Breast epithelium (tissue), 4 donors: Measurements from ENCODE around the gene SIX3. TPM values are rescaled to one million over a fixed set of nuclear protein-coding genes. Genes with fewer than 3 reads are reported as not detected.

Experiments
- DNase-seq, 2 donors: peaks; one replicate each; pipeline ENCODE4 v3.0.0-alpha.2; 2019; ENCODE audit warnings: low spot score in 2 of 2
- H3K27ac ChIP-seq, 2 donors: fragments of 200-600 bp; sonication (generic) in 1 of 2; one replicate each; pipeline ENCODE4 v1.5.1; 2016 to 2019; ENCODE audit warnings: mild to moderate bottlenecking in 1 of 2
- H3K27me3 ChIP-seq, 2 donors: fragments of 200-600 bp; sonication (generic) in 1 of 2; one replicate each; pipeline versions ENCODE4 v1.5.1 to v1.6.0; 2017 to 2019; ENCODE audit warnings: control low read depth in 1 of 2, mild to moderate bottlenecking in 1 of 2
- H3K36me3 ChIP-seq: fragments of 200-600 bp; one replicate; pipeline ENCODE4 v1.5.1; 2019
- H3K4me1 ChIP-seq, 2 donors: fragments of 200-600 bp; sonication (generic); one replicate each; pipeline ENCODE4 v1.5.1; 2016 to 2019; ENCODE audit warnings: control low read depth in 1 of 2
- H3K4me3 ChIP-seq, 3 donors: fragments of 200-600 bp; sonication (generic); 1 replicate in 2 of 3; 2 replicates in 1 of 3; pipeline ENCODE4 v1.5.1; 2016 to 2019; ENCODE audit warnings: mild to moderate bottlenecking in 3 of 3, moderate library complexity in 2 of 3
- H3K9me3 ChIP-seq, 2 donors: fragments of 200-600 bp; sonication (generic) in 1 of 2; one replicate each; pipeline ENCODE4 v1.5.1; 2016 to 2019; ENCODE audit warnings: control low read depth in 1 of 2
- CTCF ChIP-seq, 3 donors: fragments of 450-650 bp; IDR thresholded peaks; one replicate each; pipeline ENCODE4 v1.5.1; 2016 to 2017; ENCODE audit warnings: antibody characterized with exemption in 3 of 3, mild to moderate bottlenecking in 3 of 3, moderate library complexity in 3 of 3
- POLR2A ChIP-seq: fragments of 450-650 bp; IDR thresholded peaks from one replicate; pipeline ENCODE4 v1.6.1; 2016; ENCODE audit warnings: antibody characterized with exemption, mild to moderate bottlenecking, moderate library complexity
- POLR2AphosphoS5 ChIP-seq, 3 donors: sonication (generic); formaldehyde crosslinking; IDR thresholded peaks; one replicate each; pipeline ENCODE4 v1.6.1; 2017; ENCODE audit warnings: antibody characterized with exemption in 3 of 3
- intact Hi-C: fragments of 100-400 bp; cut with DNase I; formaldehyde crosslinking; loops from one replicate; pipeline ENCODE4 v1.15.1; 2023; ENCODE audit warnings: low total_unique reads
- total RNA-seq, 3 donors: library from RNA; depleted of rRNA; stranded (reverse); fragments of >200 nt; gene quantifications; one replicate each; pipeline ENCODE4 v1.1.0, GENCODE V29; 2016

Gene SIX3
- total RNA-seq, 3 donors from 2014 or later: not detected

DNA sequence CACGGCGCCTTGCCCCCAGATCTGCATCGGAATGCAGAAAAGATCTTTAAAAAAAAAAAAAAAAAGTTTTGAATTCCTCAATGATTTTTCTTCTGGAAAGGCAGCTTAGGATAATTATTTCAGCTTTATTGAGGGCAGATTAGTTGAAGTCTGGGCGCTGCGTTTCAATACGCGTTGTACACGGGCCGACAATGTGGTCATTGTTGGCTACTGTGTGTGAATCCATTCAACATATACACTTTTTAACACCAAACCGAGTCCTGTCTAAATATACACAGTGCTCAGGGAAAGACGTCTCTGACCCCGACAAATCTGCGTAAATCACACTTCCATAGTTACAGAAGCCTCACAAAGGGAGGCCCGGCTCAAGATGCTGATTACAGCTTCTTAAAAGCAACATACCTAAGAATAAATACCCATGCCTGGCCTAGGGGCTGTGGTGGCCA is 1.4 kb upstream of the SIX3 start:
- Histone ChIP-seq H3K36me3 (no peaks in the 10 kb centered on the region), H3K4me1 (peaks cover 4 to 16% of the 10 kb centered on the region in 2 donors), H3K27ac (no peak overlapping the region), H3K27me3 (peaks cover 4 to 94% of the 10 kb centered on the region in 2 donors), H3K9me3 (no peaks in the 10 kb centered on the region), H3K4me3 (no peak overlapping the region)
- intact Hi-C loops: no loop called here
- peak in 1 of 2 donors; percentile 14 for DNase-seq
- TF ChIP-seq CTCF (IDR thresholded peaks at IDR 0.05): no peak
- no peak for TF ChIP-seq POLR2A
- no peak for TF ChIP-seq POLR2AphosphoS5 (IDR thresholded peaks at IDR 0.05)

DNA sequence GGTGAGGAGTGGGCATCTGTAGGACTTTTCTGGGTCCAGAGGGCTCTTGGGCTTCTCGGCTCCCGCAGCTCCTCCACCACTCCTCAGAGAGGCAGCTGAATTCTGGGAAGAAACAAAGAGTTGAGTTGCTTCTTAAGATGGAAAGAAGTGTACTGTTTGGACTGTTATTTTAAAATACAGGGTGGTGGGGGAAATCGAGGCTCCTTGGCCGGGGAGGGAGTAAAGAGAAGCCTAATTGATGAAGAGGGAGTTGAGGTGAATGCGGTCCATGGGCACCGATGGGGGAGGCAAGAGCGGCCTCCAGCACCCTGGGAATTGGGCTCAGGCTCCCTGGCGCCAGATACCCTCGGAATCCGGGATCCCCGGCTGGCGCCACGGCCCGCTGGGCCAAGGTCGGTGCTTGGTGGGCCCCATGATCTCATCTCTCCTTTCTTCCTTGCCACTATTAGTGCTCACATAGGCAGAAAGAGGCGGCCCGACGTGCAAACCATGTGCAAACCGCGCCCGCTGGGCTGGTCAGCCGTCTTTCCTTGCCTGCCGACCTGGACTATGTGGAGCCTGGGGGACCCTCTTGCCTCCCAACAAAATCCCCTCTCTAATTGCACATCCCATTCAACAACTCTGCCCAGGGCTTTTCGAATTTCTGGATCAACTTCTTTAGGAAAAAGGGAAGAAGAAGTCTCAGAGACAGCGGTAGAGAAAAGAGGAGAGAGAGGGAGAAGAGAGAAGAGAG is 604 bp upstream of the SIX3 start:
- intact Hi-C loops: no loop called here

GRCh38 chr2:44942304-44943030 is 965 bp downstream of the SIX3 start:
- TF ChIP-seq CTCF (IDR thresholded peaks at IDR 0.05): no peak
- TF ChIP-seq POLR2A: no peak
- TF ChIP-seq POLR2AphosphoS5 (IDR thresholded peaks at IDR 0.05): no peak
- Histone ChIP-seq H3K4me1 (peaks cover 4 to 16% of the 10 kb centered on the region in 2 donors), H3K27me3 (peaks cover 4 to 70% of the 10 kb centered on the region in 2 donors), H3K36me3 (no peaks in the 10 kb centered on the region), H3K4me3 (peak overlapping the region; percentile 13 to 65 (median 41)), H3K27ac (no peak overlapping the region), H3K9me3 (no peaks in the 10 kb centered on the region)
- intact Hi-C loops: no loop called here
- DNase-seq: no peak

More for the DNA sequence above, 604 bp upstream of the SIX3 start:
- Histone ChIP-seq H3K36me3 (no peaks in the 10 kb centered on the region), H3K27me3 (peaks cover 4 to 86% of the 10 kb centered on the region in 2 donors), H3K4me3 (peak overlapping the region; percentile 30 to 65 (median 41)), H3K9me3 (no peaks in the 10 kb centered on the region), H3K27ac (no peak overlapping the region), H3K4me1 (peaks cover 4 to 16% of the 10 kb centered on the region in 2 donors)
- DNase-seq: no peak
- TF ChIP-seq POLR2A (no peak), CTCF (IDR thresholded peaks at IDR 0.05) (no peak), POLR2AphosphoS5 (IDR thresholded peaks at IDR 0.05) (no peak)

- peak overlapping the region in 2 of 3 donors; percentile 41 to 65 for H3K4me3 ChIP-seq
- H3K27me3 ChIP-seq: peaks cover 0 to 68% of the 10 kb centered on the region in 2 donors
- no peaks in the 10 kb centered on the region for H3K9me3 ChIP-seq
- peaks cover 4 to 13% of the 10 kb centered on the region in 2 donors for H3K4me1 ChIP-seq
- H3K36me3 ChIP-seq: no peaks in the 10 kb centered on the region
- no peak overlapping the region for H3K27ac ChIP-seq
- intact Hi-C loops: no loop called here
- TF ChIP-seq CTCF (IDR thresholded peaks at IDR 0.05): no peak
- no peak for TF ChIP-seq POLR2AphosphoS5 (IDR thresholded peaks at IDR 0.05)
- TF ChIP-seq POLR2A: no peak
- DNase-seq: no peak
Measured at GRCh38 chr2:44943031-44943692, 1.7 kb downstream of the SIX3 start.
